NT2/D1 (cell line): Measurements from ENCODE around the gene PLA2G2C.

Source experiments
- SUZ12 ChIP-seq: IDR thresholded peaks from 2 replicates; pipeline ENCODE4 v1.6.1; 2011; ENCODE audit not compliant: insufficient read length, insufficient read depth; ENCODE audit errors: extremely low read depth
- YY1 ChIP-seq: IDR thresholded peaks from 2 replicates; pipeline ENCODE4 v1.6.1; 2011; ENCODE audit not compliant: insufficient read length, insufficient read depth
- ZNF274 ChIP-seq: IDR thresholded peaks from 2 replicates; pipeline ENCODE4 v1.6.1; 2011; ENCODE audit warnings: mild to moderate bottlenecking, low read depth, low read length

GRCh38 chr1:20183616-20184271 is 2.6 kb downstream of the PLA2G2C start:
- no peak for TF ChIP-seq YY1
- TF ChIP-seq ZNF274, result no peak
- no peak for TF ChIP-seq SUZ12
